Esophagus squamous epithelium (tissue), 4 donors: ENCODE results near the gene PRRX1.

Experiments
- POLR2A ChIP-seq, 4 donors: fragments of 450-650 bp; IDR thresholded peaks; one replicate each; pipeline ENCODE4 v1.6.1; 2017; ENCODE audit warnings: antibody characterized with exemption in 4 of 4, mild to moderate bottlenecking in 4 of 4, moderate library complexity in 3 of 4
- TF ChIP-seq, protein P1 (sequence below), 6 experiments: fragments of 450-650 bp in 4 of 6; fragments of 200-600 bp in 2 of 6; sonication (generic) in 2 of 6; IDR thresholded peaks; one replicate each; pipeline ENCODE4 v1.5.1; 2016 to 2019; ENCODE audit warnings: antibody characterized with exemption in 6 of 6, mild to moderate bottlenecking in 4 of 6, moderate library complexity in 4 of 6

DNA sequence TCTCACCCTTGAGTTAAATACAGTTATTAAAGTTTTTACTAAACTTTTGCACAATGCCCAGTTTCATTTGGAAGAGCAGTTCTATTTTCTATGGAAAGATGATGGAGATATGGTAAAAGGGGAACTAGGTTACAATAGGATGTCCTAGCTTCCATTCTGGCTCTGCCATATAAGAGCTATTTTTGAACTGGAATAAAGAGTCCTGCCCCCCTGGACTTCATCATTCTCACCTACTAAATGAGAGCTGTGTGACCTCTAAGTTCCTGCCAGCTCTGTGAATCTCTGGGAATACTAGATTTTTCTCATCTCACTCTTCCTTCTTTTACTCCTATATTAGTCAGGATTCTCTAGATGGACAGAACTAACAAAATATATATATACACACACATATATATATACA is 106.3 kb downstream of the PRRX1 start:
- TF ChIP-seq, protein P1, sequence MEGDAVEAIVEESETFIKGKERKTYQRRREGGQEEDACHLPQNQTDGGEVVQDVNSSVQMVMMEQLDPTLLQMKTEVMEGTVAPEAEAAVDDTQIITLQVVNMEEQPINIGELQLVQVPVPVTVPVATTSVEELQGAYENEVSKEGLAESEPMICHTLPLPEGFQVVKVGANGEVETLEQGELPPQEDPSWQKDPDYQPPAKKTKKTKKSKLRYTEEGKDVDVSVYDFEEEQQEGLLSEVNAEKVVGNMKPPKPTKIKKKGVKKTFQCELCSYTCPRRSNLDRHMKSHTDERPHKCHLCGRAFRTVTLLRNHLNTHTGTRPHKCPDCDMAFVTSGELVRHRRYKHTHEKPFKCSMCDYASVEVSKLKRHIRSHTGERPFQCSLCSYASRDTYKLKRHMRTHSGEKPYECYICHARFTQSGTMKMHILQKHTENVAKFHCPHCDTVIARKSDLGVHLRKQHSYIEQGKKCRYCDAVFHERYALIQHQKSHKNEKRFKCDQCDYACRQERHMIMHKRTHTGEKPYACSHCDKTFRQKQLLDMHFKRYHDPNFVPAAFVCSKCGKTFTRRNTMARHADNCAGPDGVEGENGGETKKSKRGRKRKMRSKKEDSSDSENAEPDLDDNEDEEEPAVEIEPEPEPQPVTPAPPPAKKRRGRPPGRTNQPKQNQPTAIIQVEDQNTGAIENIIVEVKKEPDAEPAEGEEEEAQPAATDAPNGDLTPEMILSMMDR (IDR thresholded peaks at IDR 0.05) = no peak
- TF ChIP-seq POLR2A (IDR thresholded peaks at IDR 0.05) = no peak
